Measurements from ENCODE around the gene DOCK3.
"Not testable (repeated sequence)": the region's sequence is repeated elsewhere in the genome, so short reads cannot be mapped to it uniquely, and the experiment has no call there.

The DOCK3 gene

GRCh38 chr3:50688602-50689001, 13.9 kb downstream of the DOCK3 start:
- DNase-seq: not testable (repeated sequence)

- no peak for DNase-seq
Observed at GRCh38 chr3:50689558-50689957, 14.8 kb downstream of the DOCK3 start.

GRCh38 chr3:50695031-50695430, 20.3 kb downstream of the DOCK3 start:
- DNase-seq: no peak

- DNase-seq: no peak
Observed at GRCh38 chr3:50696276-50696675, 21.5 kb downstream of the DOCK3 start.

GRCh38 chr3:50698269-50698668, 23.5 kb downstream of the DOCK3 start:
- DNase-seq: no peak

- DNase-seq: no peak
Observed at GRCh38 chr3:50708620-50709019, 33.9 kb downstream of the DOCK3 start.

- no peak for DNase-seq
Observed at GRCh38 chr3:50714946-50715345, 40.2 kb downstream of the DOCK3 start.

GRCh38 chr3:50724831-50725230, 50.1 kb downstream of the DOCK3 start:
- DNase-seq: no peak

GRCh38 chr3:50734985-50735384, 60.3 kb downstream of the DOCK3 start:
- no peak for DNase-seq

GRCh38 chr3:50737193-50737905, 62.6 kb downstream of the DOCK3 start:
- no peak for DNase-seq

GRCh38 chr3:50737906-50738598, 63.3 kb downstream of the DOCK3 start:
- DNase-seq: no peak

- DNase-seq: no peak
Observed at GRCh38 chr3:50743643-50744042, 68.9 kb downstream of the DOCK3 start.

- no peak for DNase-seq
Observed at GRCh38 chr3:50749822-50750221, 75.1 kb downstream of the DOCK3 start.

- DNase-seq: no peak
Observed at GRCh38 chr3:50759015-50759414, 84.3 kb downstream of the DOCK3 start.

- DNase-seq: no peak
Observed at GRCh38 chr3:50777680-50778079, 103.0 kb downstream of the DOCK3 start.

- DNase-seq: not testable (repeated sequence)
Observed at GRCh38 chr3:50781766-50782165, 107.0 kb downstream of the DOCK3 start.

- no peak for DNase-seq
Observed at GRCh38 chr3:50786631-50787030, 111.9 kb downstream of the DOCK3 start.

GRCh38 chr3:50790894-50791293, 116.2 kb downstream of the DOCK3 start:
- not testable (repeated sequence) for DNase-seq

- DNase-seq: no peak
Observed at GRCh38 chr3:50792568-50792967, 117.8 kb downstream of the DOCK3 start.

- not testable (repeated sequence) for DNase-seq
Observed at GRCh38 chr3:50803805-50804204, 129.1 kb downstream of the DOCK3 start.

- not testable (repeated sequence) for DNase-seq
Observed at GRCh38 chr3:50804376-50804775, 129.6 kb downstream of the DOCK3 start.

GRCh38 chr3:50805321-50805720, 130.6 kb downstream of the DOCK3 start:
- no peak for DNase-seq

- no peak for DNase-seq
Observed at GRCh38 chr3:50806031-50806430, 131.3 kb downstream of the DOCK3 start.

GRCh38 chr3:50806806-50807205, 132.1 kb downstream of the DOCK3 start:
- DNase-seq: no peak

GRCh38 chr3:50807266-50807665, 132.5 kb downstream of the DOCK3 start:
- no peak for DNase-seq

Measured in CD4-positive, alpha-beta T cell treated with Interferon gamma for 1 hour (primary cell).